ENCODE measurements around the gene REELD1.

Gene REELD1

DNA sequence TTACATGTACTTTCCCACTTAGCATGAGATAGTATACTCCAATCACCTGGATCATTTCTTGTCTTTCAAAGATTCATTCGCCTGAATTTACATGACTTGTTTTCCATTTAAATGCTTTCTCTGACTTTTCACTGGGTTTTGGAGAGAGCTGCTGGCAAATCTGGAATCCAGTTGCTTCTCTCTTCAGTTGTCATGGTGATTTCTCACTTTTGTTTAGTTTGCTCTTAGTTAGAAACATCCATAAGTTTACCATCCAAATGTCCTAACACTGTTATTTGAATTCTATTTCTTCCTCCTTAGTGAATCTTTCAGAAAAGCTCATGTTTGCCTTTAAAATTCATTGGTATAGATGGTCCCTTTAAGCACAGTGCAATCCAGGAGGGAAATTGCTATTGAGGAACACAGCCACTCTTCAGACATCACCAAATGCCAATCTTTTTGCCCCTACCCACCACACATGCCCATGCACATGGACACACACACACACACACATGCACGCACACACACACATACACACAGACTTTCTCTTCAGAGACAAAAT, 51.7 kb downstream of the REELD1 start:
- DNase-seq (ENCODE audit: low read depth): no peak

DNA sequence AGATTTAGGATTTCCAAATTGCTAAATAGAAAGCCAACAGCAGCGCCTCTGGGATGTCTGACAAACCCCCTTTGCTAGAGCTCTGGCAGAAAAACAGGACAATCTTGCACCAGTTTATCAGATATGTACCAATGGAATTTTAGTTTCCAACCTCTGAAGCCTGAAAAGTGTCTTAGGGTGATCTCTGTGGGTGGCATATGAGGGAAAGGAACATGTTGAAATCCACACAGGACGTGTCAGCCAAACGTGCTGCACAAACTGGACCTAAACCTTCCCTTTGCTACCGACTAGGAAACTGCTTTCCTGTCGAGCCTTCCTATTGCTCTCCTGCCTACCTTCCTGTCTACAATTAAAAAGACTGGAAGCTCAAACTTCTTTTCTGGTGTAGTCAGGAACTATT, 53.5 kb downstream of the REELD1 start:
- DNase-seq (ENCODE audit: low read depth): no peak

DNA sequence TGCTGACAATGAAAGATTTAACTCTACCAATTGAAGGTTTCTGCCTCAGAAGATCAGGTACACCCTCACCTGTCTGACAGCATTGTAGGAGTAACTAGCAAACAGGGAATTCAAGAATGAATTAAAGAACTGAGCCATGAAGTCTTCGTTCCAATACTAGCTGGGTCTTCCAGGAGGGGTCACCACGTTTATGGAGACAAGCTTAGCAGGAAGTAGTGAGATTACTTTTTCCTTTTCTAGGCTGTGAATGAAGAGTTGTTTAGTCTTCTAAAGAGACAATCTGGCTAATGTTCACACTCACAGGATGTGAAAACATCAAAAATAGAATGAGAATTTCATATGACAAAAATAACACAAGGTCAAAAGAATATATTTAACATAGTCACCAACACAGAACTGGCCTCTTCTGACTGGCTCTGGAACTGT, 54.9 kb downstream of the REELD1 start:
- no peak for DNase-seq (ENCODE audit: low read depth)

DNA sequence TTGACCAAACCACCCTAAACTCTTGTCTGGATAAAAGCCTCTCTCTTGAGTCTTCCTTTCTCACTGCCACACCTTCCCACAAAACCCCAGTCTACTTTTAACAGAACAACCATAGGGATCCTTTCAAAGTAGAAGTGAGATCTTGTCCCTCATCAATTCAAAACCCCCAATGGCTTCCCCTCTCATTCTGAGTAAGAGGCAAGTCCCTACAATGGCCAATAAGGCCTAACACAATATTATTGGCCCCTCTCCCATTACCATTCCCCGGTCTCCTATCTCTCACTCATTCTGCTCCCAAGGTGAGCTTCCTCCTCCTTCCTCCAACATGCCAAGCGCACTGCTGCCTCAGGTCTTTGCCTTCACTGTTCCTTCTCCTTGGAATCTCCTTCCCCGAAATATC, 57.1 kb downstream of the REELD1 start:
- no peak for DNase-seq (ENCODE audit: low read depth)

DNA sequence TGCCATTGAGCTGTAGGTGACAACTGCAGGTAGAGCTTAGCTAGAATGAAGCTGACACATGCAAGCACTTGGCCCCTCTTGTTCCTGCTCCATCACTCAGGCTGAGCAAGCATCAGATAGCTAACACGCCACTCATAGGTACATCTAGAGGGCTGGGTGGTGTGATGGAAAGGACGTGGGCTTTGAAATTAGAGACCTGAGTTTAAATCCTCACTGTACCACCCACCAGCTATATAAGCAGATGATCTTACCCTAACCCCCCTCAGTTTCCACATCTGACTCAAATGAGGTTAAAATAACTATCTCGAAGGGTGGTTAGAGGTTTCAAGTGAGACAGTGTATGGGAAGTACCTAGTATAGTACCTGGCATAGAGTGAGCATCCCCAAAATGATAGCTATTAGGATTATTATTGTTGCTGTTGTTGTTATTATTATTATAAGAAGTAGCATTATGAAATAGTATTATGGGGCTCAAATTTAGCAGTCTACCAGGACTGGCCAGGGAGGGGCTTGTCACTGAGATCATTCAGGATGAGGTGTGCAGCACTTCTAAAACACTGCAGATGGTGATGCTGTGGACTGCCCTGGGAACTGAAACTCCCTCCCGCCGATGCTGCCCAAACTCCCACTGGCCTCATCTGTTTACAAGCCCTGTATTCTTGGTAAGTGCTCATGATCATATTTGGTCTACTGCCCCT, 59.0 kb downstream of the REELD1 start:
- no peak for DNase-seq (ENCODE audit: low read depth)

DNA sequence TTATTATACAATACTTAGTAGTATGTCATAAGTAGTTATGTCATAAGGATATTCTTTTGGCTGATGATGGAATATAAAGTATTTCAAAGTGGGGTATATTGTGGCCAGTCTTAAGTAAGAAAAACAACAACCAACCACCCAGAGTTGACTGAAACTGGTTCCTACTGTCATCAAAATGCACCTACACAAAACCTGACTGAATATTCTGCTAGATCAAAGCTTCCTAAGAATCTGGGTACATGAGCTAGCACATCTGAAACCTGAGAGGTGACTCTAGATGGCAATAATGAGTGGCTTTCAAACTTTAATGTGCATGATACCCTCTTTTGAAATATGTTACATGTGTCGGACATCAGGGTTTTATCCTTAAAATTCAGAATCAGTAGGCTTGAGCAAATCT, 60.4 kb downstream of the REELD1 start:
- no peak for DNase-seq (ENCODE audit: low read depth)

DNA sequence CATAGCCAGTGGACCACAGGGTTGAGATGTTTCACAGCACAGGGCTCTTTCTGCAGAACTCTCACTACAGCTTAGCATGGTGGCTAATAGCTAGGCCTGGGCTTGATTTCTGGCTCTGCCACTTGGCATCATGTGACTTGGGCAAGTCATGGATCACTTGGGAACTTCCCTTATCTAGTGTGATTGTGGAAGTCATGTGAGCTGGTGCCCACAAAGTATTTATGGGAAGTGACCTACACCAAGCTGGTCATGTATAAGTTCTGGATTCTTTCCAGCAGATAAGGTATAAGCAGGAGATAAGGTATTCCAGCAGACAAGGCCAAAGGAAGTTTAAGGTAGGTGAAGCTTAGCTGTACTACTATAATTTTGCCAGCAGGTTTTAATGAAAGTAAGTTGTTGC, 61.0 kb downstream of the REELD1 start:
- no peak for DNase-seq (ENCODE audit: low read depth)

DNA sequence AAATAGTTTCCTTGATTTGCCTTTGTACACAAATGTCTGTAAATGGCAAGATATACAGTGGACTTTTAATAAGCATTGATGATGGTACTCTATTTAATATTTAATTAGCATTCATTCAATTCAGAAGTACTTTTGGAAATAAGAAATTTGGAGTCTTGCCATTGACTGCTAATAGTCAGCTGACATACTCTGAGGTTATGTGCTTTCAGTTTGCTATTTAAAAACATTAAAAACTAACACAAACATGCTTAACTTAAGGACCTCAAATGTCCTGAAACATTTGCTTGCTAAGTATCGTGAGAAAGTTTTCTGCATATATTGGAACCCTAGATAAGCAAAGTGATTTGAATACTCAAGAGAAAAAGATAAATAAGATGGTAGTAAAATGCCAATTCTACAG, 64.6 kb downstream of the REELD1 start:
- DNase-seq (ENCODE audit: low read depth): no peak
